ENCODE measurements around the gene PPP1R9A.
"Not testable (repeated sequence)": the region's sequence is repeated elsewhere in the genome, so short reads cannot be mapped to it uniquely, and the experiment has no call there.

Gene PPP1R9A

GRCh38 chr7:94997547-94997946 is 90.2 kb downstream of the PPP1R9A start:
- TF ChIP-seq, protein P1, sequence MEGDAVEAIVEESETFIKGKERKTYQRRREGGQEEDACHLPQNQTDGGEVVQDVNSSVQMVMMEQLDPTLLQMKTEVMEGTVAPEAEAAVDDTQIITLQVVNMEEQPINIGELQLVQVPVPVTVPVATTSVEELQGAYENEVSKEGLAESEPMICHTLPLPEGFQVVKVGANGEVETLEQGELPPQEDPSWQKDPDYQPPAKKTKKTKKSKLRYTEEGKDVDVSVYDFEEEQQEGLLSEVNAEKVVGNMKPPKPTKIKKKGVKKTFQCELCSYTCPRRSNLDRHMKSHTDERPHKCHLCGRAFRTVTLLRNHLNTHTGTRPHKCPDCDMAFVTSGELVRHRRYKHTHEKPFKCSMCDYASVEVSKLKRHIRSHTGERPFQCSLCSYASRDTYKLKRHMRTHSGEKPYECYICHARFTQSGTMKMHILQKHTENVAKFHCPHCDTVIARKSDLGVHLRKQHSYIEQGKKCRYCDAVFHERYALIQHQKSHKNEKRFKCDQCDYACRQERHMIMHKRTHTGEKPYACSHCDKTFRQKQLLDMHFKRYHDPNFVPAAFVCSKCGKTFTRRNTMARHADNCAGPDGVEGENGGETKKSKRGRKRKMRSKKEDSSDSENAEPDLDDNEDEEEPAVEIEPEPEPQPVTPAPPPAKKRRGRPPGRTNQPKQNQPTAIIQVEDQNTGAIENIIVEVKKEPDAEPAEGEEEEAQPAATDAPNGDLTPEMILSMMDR (conservative IDR thresholded peaks at IDR 0.05; ENCODE audit: low read length), result no peak
- no peak for TF ChIP-seq EZH2phosphoT487 (IDR thresholded peaks at IDR 0.05; ENCODE audit: borderline replicate concordance)
- Histone ChIP-seq H3K9me3 (ENCODE audit: insufficient read depth, low read depth, low read length) (no peaks in the 10 kb centered on the region), H3K4me1 (ENCODE audit: insufficient read depth, low read length, poor library complexity, severe bottlenecking) (no peaks in the 10 kb centered on the region), H2AFZ (ENCODE audit: low read length) (no peak overlapping the region), H3K9ac (ENCODE audit: low read depth, low read length, poor library complexity, severe bottlenecking) (no peak overlapping the region), H3K9me2 (replicated peaks; ENCODE audit: low read depth, low read length) (no peaks in the 10 kb centered on the region), H3F3A (ENCODE audit: low read depth) (no peaks in the 10 kb centered on the region), H3K36me3 (ENCODE audit: insufficient read depth, low read length) (no peaks in the 10 kb centered on the region), H3K27me3 (ENCODE audit: insufficient read depth, low read length, poor library complexity, severe bottlenecking) (no peaks in the 10 kb centered on the region), H3K79me2 (ENCODE audit: insufficient read depth, low read length) (no peaks in the 10 kb centered on the region), H3K4me3 (ENCODE audit: low read length, poor library complexity, severe bottlenecking) (no peak overlapping the region), H4K20me1 (ENCODE audit: insufficient read depth, low read length, poor library complexity, severe bottlenecking) (no peaks in the 10 kb centered on the region), H3K4me2 (ENCODE audit: low read depth, low read length, poor library complexity, severe bottlenecking) (no peak overlapping the region)

- no peak for TF ChIP-seq EZH2phosphoT487 (IDR thresholded peaks at IDR 0.05; ENCODE audit: borderline replicate concordance)
- TF ChIP-seq, protein P1 (conservative IDR thresholded peaks at IDR 0.05; ENCODE audit: low read length), result no peak
- H3K9ac ChIP-seq (ENCODE audit: low read depth, low read length, poor library complexity, severe bottlenecking), result no peak overlapping the region
- no peaks in the 10 kb centered on the region for H3F3A ChIP-seq (ENCODE audit: low read depth)
- no peaks in the 10 kb centered on the region for H3K4me1 ChIP-seq (ENCODE audit: insufficient read depth, low read length, poor library complexity, severe bottlenecking)
- H3K27me3 ChIP-seq (ENCODE audit: insufficient read depth, low read length, poor library complexity, severe bottlenecking), result no peaks in the 10 kb centered on the region
- no peaks in the 10 kb centered on the region for H4K20me1 ChIP-seq (ENCODE audit: insufficient read depth, low read length, poor library complexity, severe bottlenecking)
- H3K4me2 ChIP-seq (ENCODE audit: low read depth, low read length, poor library complexity, severe bottlenecking), result no peak overlapping the region
- no peak overlapping the region for H3K4me3 ChIP-seq (ENCODE audit: low read length, poor library complexity, severe bottlenecking)
- H3K9me3 ChIP-seq (ENCODE audit: insufficient read depth, low read depth, low read length), result no peaks in the 10 kb centered on the region
- H2AFZ ChIP-seq (ENCODE audit: low read length), result no peak overlapping the region
- H3K36me3 ChIP-seq (ENCODE audit: insufficient read depth, low read length), result no peaks in the 10 kb centered on the region
- H3K9me2 ChIP-seq (replicated peaks; ENCODE audit: low read depth, low read length), result no peaks in the 10 kb centered on the region
- no peaks in the 10 kb centered on the region for H3K79me2 ChIP-seq (ENCODE audit: insufficient read depth, low read length)
Observed at GRCh38 chr7:94998266-94999068, 91.1 kb downstream of the PPP1R9A start.

DNA sequence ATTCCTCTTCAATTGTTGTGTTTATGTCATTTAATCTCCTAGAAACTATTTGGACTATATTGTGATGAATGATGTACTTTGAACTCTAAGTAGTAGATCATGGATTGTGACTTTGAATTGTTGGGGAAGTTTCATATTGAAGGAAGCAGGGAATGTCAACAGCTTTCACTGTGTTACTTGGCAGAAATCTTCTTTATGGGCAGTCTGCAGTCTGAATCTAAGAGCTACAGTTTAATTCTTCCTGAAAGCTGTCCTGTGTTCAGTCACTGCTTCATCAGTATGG is 91.6 kb downstream of the PPP1R9A start:
- H2AFZ ChIP-seq (ENCODE audit: low read length), result no peak overlapping the region
- no peaks in the 10 kb centered on the region for H3K36me3 ChIP-seq (ENCODE audit: insufficient read depth, low read length)
- TF ChIP-seq, protein P1 (conservative IDR thresholded peaks at IDR 0.05; ENCODE audit: low read length), result no peak
- TF ChIP-seq EZH2phosphoT487 (IDR thresholded peaks at IDR 0.05; ENCODE audit: borderline replicate concordance), result no peak
- no peak overlapping the region for H3K4me3 ChIP-seq (ENCODE audit: low read length, poor library complexity, severe bottlenecking)
- H3K4me2 ChIP-seq (ENCODE audit: low read depth, low read length, poor library complexity, severe bottlenecking), result no peak overlapping the region
- H3K9me2 ChIP-seq (replicated peaks; ENCODE audit: low read depth, low read length), result no peaks in the 10 kb centered on the region
- H3K9me3 ChIP-seq (ENCODE audit: insufficient read depth, low read depth, low read length), result no peaks in the 10 kb centered on the region
- no peaks in the 10 kb centered on the region for H3F3A ChIP-seq (ENCODE audit: low read depth)
- H3K27me3 ChIP-seq (ENCODE audit: insufficient read depth, low read length, poor library complexity, severe bottlenecking), result no peaks in the 10 kb centered on the region
- no peaks in the 10 kb centered on the region for H3K79me2 ChIP-seq (ENCODE audit: insufficient read depth, low read length)
- H3K9ac ChIP-seq (ENCODE audit: low read depth, low read length, poor library complexity, severe bottlenecking), result no peak overlapping the region
- no peaks in the 10 kb centered on the region for H4K20me1 ChIP-seq (ENCODE audit: insufficient read depth, low read length, poor library complexity, severe bottlenecking)
- no peaks in the 10 kb centered on the region for H3K4me1 ChIP-seq (ENCODE audit: insufficient read depth, low read length, poor library complexity, severe bottlenecking)

GRCh38 chr7:94999601-95000000 is 92.2 kb downstream of the PPP1R9A start:
- H3K4me3 ChIP-seq (ENCODE audit: low read length, poor library complexity, severe bottlenecking); H3K27me3 ChIP-seq (ENCODE audit: insufficient read depth, low read length, poor library complexity, severe bottlenecking); H4K20me1 ChIP-seq (ENCODE audit: insufficient read depth, low read length, poor library complexity, severe bottlenecking); H3K36me3 ChIP-seq (ENCODE audit: insufficient read depth, low read length); H3K9me3 ChIP-seq (ENCODE audit: insufficient read depth, low read depth, low read length); H3K4me2 ChIP-seq (ENCODE audit: low read depth, low read length, poor library complexity, severe bottlenecking); H3K4me1 ChIP-seq (ENCODE audit: insufficient read depth, low read length, poor library complexity, severe bottlenecking); H3K79me2 ChIP-seq (ENCODE audit: insufficient read depth, low read length); H3K9ac ChIP-seq (ENCODE audit: low read depth, low read length, poor library complexity, severe bottlenecking); H2AFZ ChIP-seq (ENCODE audit: low read length); H3K9me2 ChIP-seq (replicated peaks; ENCODE audit: low read depth, low read length); H3F3A ChIP-seq (ENCODE audit: low read depth): not testable (repeated sequence)
